KOPT-K1 (cell line): ENCODE data around the gene GPR17.

Source experiments
- H3K27ac ChIP-seq: fragments of 200-600 bp; sonication (generic); 2 replicates; pipeline ENCODE4 v1.5.1; 2016; ENCODE audit warnings: antibody characterized with exemption, mild to moderate bottlenecking, low read depth, low read length; ENCODE audit not compliant: poor library complexity, severe bottlenecking
- H3K36me3 ChIP-seq: fragments of 200-600 bp; sonication (generic); 2 replicates; pipeline ENCODE4 v1.5.1; 2017; ENCODE audit warnings: antibody characterized with exemption, mild to moderate bottlenecking, low read length, moderate library complexity; ENCODE audit not compliant: insufficient read depth
- H3K9me3 ChIP-seq: fragments of 200-600 bp; sonication (generic); 2 replicates; pipeline ENCODE4 v1.5.1; 2017; ENCODE audit warnings: antibody characterized with exemption, low read length, mild to moderate bottlenecking; ENCODE audit not compliant: insufficient read depth, poor library complexity, severe bottlenecking

The GPR17 gene

DNA sequence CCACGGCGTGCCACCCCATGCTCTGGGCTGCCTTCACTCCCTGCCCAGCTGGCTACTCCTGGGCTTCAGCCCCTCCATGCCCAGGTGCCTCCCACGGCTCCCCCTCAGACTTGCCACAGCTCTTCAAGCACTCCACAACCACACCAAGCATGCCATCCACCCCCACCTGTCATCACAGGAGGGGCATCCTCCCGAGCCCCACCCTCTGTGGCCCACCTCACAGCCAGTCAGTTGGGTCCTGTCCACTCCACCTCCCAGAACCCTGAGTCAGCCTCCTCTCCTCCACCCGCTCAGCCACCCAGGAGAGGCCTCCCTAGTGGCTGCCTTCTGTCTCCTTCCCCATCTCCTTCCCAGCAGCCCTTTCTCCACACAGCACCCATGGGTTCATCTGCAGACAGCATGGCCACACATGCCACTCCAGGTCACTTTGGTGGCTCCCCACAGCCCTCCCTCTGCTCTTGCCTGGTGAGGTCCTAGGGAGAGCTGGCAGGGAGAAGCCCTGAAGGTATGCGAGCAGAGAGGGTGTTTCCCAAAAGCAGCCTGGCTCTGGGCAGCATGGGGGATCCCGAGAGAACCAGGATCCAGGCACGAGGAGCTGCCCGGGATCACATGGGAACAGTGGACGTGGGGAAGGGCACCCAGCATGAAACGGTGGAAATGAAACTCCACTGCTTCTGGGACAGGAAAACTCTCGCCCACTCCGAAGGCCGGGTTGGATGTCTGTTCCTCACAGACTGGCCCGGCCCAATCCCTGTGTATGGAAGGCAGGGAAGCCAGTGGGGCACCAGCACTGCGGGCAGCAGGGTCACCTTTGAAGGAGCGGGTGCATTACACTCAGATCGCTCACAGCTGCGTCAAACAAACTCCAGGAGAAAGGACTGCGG is 26.6 kb downstream of the GPR17 start:
- no peak overlapping the region for H3K27ac ChIP-seq
- H3K9me3 ChIP-seq, result no peaks in the 10 kb centered on the region
- H3K36me3 ChIP-seq, result no peaks in the 10 kb centered on the region

- no peaks in the 10 kb centered on the region for H3K36me3 ChIP-seq
These were observed 27.5 kb downstream of the GPR17 start for GRCh38 chr2:127673291-127674069.

GRCh38 chr2:127674241-127675209 is 28.6 kb downstream of the GPR17 start:
- no peaks in the 10 kb centered on the region for H3K9me3 ChIP-seq
- H3K36me3 ChIP-seq, result no peaks in the 10 kb centered on the region
- H3K27ac ChIP-seq, result no peak overlapping the region

More at GRCh38 chr2:127673291-127674069, 27.5 kb downstream of the GPR17 start:
- Histone ChIP-seq H3K27ac (no peak overlapping the region), H3K9me3 (no peaks in the 10 kb centered on the region)

GRCh38 chr2:127675331-127676261 is 29.6 kb downstream of the GPR17 start, which contains the start of gene LIMS2:
LIMS2 (minus strand) TSS chr2:127675530; CDS start chr2:127675024, 506 bp downstream.
- H3K36me3 ChIP-seq, result no peaks in the 10 kb centered on the region
- no peaks in the 10 kb centered on the region for H3K9me3 ChIP-seq
- no peak within 1 kb of the TSS for H3K27ac ChIP-seq

- no peak overlapping the region for H3K27ac ChIP-seq
- H3K9me3 ChIP-seq, result no peaks in the 10 kb centered on the region
- H3K36me3 ChIP-seq, result no peaks in the 10 kb centered on the region
These were observed 31.0 kb downstream of the GPR17 start for GRCh38 chr2:127676906-127677305.

- Histone ChIP-seq H3K36me3 (no peaks in the 10 kb centered on the region), H3K9me3 (no peaks in the 10 kb centered on the region), H3K27ac (no peak overlapping the region)
These were observed 32.6 kb downstream of the GPR17 start for GRCh38 chr2:127678531-127678930.

GRCh38 chr2:127678991-127679390 is 33.0 kb downstream of the GPR17 start:
- no peaks in the 10 kb centered on the region for H3K9me3 ChIP-seq
- H3K27ac ChIP-seq, result peak overlapping the region; percentile 43
- no peaks in the 10 kb centered on the region for H3K36me3 ChIP-seq

- no peaks in the 10 kb centered on the region for H3K9me3 ChIP-seq
These were observed 33.9 kb downstream of the GPR17 start for GRCh38 chr2:127679680-127680361.

DNA sequence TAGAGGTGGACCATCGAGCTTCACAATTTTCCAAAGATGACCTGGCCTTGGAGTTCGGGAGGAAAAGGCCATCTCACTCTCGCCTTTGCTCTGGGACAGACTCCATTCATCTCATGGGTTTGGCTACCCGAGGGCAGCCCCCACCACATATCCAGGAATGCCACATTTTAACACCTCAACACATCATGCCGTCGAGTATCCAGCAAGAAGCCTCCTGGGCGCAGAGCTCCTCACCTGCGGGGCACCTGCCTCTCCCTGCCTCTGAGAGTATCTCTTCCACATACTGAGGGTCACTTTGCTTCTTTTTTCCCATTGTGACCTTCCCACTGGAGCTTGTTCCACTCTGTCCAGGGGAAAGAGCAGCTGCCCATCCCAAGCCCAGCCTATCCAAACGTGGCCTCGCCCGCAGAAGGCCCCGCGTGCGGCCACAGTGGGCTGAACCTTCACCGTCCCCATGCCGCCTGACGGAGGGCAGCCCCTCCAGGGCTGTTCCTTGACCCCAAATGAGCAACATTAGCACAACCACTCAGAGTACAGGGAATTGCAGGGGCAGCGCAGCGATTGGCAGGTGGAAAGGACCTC is 34.8 kb downstream of the GPR17 start:
- H3K36me3 ChIP-seq, result no peaks in the 10 kb centered on the region
- H3K9me3 ChIP-seq, result no peaks in the 10 kb centered on the region
- H3K27ac ChIP-seq, result no peak overlapping the region

More at GRCh38 chr2:127679680-127680361, 33.9 kb downstream of the GPR17 start:
- Histone ChIP-seq H3K36me3 (no peaks in the 10 kb centered on the region), H3K27ac (peak overlapping the region; percentile 43)

DNA sequence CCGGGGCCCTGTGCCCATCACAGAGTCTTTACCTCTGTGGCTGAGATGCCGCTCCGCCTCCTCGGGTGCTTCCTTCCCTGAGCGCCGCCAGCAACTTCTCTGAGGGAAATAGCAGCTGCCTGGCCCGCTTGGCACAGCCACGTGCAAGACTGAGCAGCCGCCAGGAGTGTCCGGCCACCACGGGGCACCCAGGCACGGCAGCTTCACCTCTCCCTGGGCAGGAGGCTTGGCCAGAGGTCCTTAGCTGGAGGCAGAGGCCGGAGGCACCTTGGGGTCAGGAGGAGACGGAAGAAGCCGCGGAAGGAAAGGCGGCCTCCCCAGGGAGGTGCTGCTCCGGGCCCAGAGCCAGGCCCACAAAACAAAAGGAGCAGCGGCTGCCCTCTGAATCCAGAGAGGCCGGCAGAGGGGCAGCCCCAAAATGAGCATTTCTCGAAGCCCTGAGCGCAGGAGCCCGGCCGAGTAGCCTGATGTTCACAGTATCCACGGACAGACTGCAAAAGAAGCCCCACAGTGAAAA is 35.4 kb downstream of the GPR17 start:
- H3K27ac ChIP-seq, result no peak overlapping the region
- H3K9me3 ChIP-seq, result no peaks in the 10 kb centered on the region
- no peaks in the 10 kb centered on the region for H3K36me3 ChIP-seq

- Histone ChIP-seq H3K36me3 (no peaks in the 10 kb centered on the region), H3K9me3 (no peaks in the 10 kb centered on the region), H3K27ac (no peak overlapping the region)
These were observed 36.3 kb downstream of the GPR17 start for GRCh38 chr2:127681976-127682857.

GRCh38 chr2:127683056-127683455 is 37.1 kb downstream of the GPR17 start:
- no peaks in the 10 kb centered on the region for H3K36me3 ChIP-seq
- H3K9me3 ChIP-seq, result peaks cover 8% of the 10 kb centered on the region
- H3K27ac ChIP-seq, result no peak overlapping the region
